ENCODE measurements around the gene FXYD6.

FXYD6 gene

DNA sequence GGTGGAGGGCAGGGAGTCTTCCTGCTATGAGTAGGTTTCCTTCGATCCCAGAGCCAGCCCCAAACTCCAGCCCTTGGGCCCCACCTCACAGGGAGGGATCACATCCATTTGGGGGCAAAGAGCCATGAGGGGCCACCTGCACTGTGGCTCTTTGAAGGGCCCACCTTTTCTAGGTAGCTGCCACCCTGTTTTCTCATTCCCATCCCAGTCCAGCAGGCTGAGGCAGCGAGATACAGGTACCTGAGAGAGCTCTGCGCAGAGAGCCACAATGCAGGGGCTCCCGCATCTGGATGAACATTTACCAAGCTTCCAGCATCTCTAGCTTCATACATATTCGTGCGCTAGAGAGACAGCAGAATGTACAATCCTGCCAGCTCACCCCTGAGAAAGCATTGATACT lies 16.3 kb downstream of the FXYD6 start:
- no peak overlapping the region for H3K4me3 ChIP-seq (ENCODE audit: low read depth, low read length)
- TF ChIP-seq POLR2A (IDR thresholded peaks at IDR 0.05; ENCODE audit: extremely low read depth, insufficient read length) (no peak), MYC (IDR thresholded peaks at IDR 0.05; ENCODE audit: low read depth, low read length) (no peak)
- TF ChIP-seq, protein P1, sequence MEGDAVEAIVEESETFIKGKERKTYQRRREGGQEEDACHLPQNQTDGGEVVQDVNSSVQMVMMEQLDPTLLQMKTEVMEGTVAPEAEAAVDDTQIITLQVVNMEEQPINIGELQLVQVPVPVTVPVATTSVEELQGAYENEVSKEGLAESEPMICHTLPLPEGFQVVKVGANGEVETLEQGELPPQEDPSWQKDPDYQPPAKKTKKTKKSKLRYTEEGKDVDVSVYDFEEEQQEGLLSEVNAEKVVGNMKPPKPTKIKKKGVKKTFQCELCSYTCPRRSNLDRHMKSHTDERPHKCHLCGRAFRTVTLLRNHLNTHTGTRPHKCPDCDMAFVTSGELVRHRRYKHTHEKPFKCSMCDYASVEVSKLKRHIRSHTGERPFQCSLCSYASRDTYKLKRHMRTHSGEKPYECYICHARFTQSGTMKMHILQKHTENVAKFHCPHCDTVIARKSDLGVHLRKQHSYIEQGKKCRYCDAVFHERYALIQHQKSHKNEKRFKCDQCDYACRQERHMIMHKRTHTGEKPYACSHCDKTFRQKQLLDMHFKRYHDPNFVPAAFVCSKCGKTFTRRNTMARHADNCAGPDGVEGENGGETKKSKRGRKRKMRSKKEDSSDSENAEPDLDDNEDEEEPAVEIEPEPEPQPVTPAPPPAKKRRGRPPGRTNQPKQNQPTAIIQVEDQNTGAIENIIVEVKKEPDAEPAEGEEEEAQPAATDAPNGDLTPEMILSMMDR (IDR thresholded peaks at IDR 0.05; ENCODE audit: low read depth, low read length), result no peak
- TF ChIP-seq, protein P2, sequence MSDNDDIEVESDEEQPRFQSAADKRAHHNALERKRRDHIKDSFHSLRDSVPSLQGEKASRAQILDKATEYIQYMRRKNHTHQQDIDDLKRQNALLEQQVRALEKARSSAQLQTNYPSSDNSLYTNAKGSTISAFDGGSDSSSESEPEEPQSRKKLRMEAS (IDR thresholded peaks at IDR 0.05; ENCODE audit: low read depth, low read length), result no peak
- DNase-seq (ENCODE audit: low read depth), result no peak

DNA sequence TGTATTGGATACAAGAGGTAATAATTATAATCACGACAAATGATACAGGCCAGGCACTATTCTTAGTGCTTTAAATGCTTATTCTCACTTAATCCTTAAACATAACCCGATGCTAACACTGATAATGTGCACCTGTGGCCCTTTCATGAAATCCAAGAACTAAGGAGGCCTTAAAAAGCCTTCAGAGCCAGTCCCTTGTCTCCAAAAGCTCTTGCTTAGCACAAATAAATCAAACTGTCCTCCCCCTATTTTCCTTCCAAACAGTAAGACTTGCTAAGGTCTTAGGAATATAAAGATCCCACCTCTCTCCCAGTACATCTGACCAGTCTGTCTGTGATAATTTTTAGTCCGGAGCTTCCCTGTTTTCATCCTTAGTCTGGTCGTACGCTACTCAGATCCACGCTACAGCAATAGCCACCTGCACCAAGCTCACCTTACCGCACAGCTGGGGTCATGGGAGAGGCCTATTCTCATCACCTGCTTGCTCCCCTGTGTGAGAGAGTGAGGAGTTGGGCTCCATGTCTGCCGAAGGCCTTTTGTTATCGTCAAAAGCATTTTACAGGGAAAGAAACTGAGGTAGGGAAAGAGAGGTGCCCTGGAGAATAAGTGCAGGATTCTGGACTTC lies 16.9 kb downstream of the FXYD6 start:
- TF ChIP-seq POLR2A (IDR thresholded peaks at IDR 0.05; ENCODE audit: extremely low read depth, insufficient read length) (no peak), MYC (IDR thresholded peaks at IDR 0.05; ENCODE audit: low read depth, low read length) (no peak)
- TF ChIP-seq, protein P1 (IDR thresholded peaks at IDR 0.05; ENCODE audit: low read depth, low read length), result no peak
- TF ChIP-seq, protein P2 (IDR thresholded peaks at IDR 0.05; ENCODE audit: low read depth, low read length), result no peak
- DNase-seq (ENCODE audit: low read depth), result no peak
- H3K4me3 ChIP-seq (ENCODE audit: low read depth, low read length), result no peak overlapping the region

DNA sequence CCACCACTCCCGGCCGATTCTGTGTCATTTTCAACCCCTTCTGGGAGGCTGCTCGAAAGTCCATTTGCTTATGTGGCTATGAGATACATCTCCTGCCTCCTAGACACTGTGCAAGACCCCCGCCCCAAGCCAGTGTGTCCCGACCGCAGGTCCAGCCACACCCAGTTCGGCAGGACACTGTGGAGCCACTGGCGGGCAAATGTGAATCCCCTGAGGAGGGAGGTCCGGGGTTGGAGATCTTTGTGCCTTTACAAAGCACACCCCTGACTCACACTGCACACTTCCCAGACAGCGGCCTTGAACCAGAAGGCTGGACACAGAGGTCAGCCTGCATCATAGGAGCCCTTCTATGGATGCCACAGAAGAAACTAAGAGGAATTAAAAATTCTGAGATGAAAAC lies 17.4 kb downstream of the FXYD6 start:
- TF ChIP-seq, protein P2 (IDR thresholded peaks at IDR 0.05; ENCODE audit: low read depth, low read length), result no peak
- TF ChIP-seq POLR2A (IDR thresholded peaks at IDR 0.05; ENCODE audit: extremely low read depth, insufficient read length), result no peak
- no peak for TF ChIP-seq MYC (IDR thresholded peaks at IDR 0.05; ENCODE audit: low read depth, low read length)
- TF ChIP-seq, protein P1 (IDR thresholded peaks at IDR 0.05; ENCODE audit: low read depth, low read length), result no peak
- H3K4me3 ChIP-seq (ENCODE audit: low read depth, low read length), result no peak overlapping the region
- no peak for DNase-seq (ENCODE audit: low read depth)

DNA sequence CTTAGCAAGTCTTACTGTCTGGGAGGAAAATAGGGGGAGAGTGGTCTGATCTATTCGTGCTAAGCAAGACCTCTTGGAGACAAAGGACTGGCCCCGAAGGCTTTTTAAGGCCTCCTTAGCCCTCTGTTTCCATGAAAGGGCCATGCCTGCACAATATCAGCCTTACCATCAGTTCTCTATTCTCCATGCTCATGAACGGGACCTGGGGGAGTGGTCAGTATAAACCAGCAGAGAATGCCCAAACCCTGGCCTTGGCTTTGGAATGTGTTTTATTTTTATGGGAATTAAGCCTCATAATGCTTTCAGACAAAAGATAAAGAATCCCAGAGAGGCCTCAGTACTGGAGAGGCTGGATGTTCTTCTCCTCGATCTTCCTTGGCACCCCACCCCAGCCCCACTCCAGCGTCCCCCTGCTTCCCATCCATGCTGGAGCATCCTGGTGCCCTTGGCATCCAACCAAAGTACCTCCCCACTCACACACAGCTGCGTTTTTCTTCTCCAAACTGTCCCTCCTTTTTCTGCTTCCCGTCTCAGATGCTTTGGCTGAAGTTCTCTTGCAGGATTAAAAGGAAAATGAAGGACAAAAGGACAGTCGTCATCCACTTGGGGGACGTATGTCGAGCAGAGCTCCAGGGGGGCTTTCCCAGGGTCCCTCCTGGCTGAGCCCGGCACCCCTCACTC lies 18.6 kb downstream of the FXYD6 start:
- DNase-seq (ENCODE audit: low read depth), result no peak
- H3K4me3 ChIP-seq (ENCODE audit: low read depth, low read length), result no peak overlapping the region
- TF ChIP-seq MYC (IDR thresholded peaks at IDR 0.05; ENCODE audit: low read depth, low read length), result no peak
- no peak for TF ChIP-seq POLR2A (IDR thresholded peaks at IDR 0.05; ENCODE audit: extremely low read depth, insufficient read length)
- TF ChIP-seq, protein P1 (IDR thresholded peaks at IDR 0.05; ENCODE audit: low read depth, low read length), result no peak
- TF ChIP-seq, protein P2 (IDR thresholded peaks at IDR 0.05; ENCODE audit: low read depth, low read length), result no peak

DNA sequence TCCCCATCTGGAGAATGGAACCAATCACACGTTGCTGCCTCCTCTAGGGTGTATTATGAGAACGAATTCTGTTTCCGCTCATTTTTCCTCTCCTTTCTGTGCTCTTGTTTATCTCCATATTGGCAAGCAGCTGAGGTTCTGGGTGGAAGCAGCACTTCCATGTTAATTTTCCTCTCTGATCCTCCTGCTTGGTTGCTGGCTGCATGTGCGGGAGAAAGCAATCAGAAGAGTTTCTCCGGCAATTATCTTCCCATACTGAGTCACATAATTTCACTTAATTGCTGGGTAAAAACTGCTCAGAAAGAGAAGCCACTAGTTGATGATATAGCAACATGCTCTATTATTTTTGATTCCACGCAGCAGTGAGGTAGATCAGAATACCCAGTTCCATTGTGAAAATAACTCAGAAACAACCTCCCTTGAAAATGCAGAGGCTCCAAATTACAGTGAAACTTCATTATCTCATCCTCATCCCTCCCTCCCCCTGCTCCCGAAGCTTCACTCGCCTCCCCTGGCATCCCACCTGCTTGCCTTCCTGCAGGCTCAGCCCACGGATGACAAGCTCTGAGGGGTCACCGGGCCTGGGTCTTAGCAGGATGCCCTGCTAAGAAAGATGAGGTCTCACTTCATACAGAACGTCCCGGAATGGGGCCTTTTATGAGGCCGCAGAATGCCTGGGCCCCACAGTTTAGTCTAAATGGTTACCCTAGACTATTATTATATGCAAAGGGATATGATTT lies 20.4 kb downstream of the FXYD6 start:
- TF ChIP-seq MYC (IDR thresholded peaks at IDR 0.05; ENCODE audit: low read depth, low read length) (no peak), POLR2A (IDR thresholded peaks at IDR 0.05; ENCODE audit: extremely low read depth, insufficient read length) (no peak)
- TF ChIP-seq, protein P1 (IDR thresholded peaks at IDR 0.05; ENCODE audit: low read depth, low read length), result no peak

More for the DNA sequence above, 20.4 kb downstream of the FXYD6 start:
- no peak overlapping the region for H3K4me3 ChIP-seq (ENCODE audit: low read depth, low read length)
- DNase-seq (ENCODE audit: low read depth), result no peak

All from NB4 (cell line).